Fibroblast of lung (primary cell): ENCODE results near the gene CDH4.

Experiments
- EZH2 ChIP-seq: IDR thresholded peaks from 2 replicates; pipeline ENCODE4 v1.5.1; 2012; ENCODE audit warnings: low read length, control low read depth, mild to moderate bottlenecking; ENCODE audit errors: missing control alignments
- TF ChIP-seq, protein P1 (sequence below), 2 donors: IDR thresholded peaks in 1 of 2; conservative IDR thresholded peaks in 1 of 2; 1 replicate in 1 of 2; 2 replicates in 1 of 2; pipeline ENCODE4 v1.5.1; 2011 to 2012; ENCODE audit warnings: low read length in 2 of 2, control low read depth in 1 of 2, inconsistent platforms in 1 of 2, low read depth in 1 of 2, mild to moderate bottlenecking in 1 of 2

DNA sequence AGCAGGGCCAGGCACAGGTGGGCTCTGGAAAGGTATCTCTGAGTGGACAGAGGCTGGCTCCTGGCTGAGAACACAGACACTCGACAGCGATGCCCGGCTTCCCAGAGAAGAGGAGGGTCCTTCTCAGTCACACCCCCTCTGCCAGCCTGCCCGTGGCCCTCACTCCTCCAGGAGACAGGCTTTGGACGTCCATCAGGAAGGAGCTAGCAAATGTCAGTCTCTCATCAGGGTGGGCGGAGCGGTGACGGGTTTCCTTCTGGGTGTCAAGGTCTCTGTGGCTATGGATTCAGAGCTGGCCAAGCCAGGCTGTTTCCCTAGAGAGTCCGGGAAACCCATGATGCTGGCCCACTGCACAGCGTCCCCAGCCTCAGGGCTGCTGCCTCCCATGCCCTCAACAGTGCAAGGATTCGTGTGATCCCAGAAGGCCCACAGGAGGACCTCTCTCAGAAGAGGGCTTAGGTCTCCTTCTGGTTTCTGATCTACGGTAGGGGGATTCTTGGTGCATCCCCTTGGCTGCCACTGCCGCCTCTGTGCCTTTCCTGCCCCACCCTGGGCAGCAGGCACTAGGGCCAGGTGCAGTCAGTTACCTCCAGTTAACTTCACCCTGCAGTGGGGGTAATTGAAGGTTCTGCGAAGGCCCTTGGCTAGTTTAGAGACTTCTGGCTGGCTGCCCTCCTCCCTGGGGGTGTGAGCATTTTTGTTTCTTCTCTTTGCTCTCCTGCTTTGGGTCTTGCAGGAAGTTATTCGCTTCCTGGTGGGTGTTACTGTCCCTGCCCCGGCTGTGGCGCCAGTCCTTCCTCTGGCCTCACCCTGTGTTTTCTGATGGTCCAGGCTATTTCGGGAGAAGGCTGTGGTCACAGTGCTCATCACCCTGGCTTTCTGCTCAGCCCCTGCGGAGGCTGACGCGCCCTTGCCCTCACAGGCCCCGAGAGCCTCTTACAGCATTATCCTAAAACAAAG lies 80.2 kb downstream of the CDH4 start:
- TF ChIP-seq, protein P1, sequence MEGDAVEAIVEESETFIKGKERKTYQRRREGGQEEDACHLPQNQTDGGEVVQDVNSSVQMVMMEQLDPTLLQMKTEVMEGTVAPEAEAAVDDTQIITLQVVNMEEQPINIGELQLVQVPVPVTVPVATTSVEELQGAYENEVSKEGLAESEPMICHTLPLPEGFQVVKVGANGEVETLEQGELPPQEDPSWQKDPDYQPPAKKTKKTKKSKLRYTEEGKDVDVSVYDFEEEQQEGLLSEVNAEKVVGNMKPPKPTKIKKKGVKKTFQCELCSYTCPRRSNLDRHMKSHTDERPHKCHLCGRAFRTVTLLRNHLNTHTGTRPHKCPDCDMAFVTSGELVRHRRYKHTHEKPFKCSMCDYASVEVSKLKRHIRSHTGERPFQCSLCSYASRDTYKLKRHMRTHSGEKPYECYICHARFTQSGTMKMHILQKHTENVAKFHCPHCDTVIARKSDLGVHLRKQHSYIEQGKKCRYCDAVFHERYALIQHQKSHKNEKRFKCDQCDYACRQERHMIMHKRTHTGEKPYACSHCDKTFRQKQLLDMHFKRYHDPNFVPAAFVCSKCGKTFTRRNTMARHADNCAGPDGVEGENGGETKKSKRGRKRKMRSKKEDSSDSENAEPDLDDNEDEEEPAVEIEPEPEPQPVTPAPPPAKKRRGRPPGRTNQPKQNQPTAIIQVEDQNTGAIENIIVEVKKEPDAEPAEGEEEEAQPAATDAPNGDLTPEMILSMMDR (conservative IDR thresholded peaks at IDR 0.05 in 1 of 2, IDR thresholded peaks at IDR 0.05 in 1 of 2; ENCODE audit: low read depth in 1 of 2, low read length in 2 of 2), result no peak
- no peak for TF ChIP-seq EZH2
